ENCODE results near the gene GINS1.

The GINS1 gene

DNA sequence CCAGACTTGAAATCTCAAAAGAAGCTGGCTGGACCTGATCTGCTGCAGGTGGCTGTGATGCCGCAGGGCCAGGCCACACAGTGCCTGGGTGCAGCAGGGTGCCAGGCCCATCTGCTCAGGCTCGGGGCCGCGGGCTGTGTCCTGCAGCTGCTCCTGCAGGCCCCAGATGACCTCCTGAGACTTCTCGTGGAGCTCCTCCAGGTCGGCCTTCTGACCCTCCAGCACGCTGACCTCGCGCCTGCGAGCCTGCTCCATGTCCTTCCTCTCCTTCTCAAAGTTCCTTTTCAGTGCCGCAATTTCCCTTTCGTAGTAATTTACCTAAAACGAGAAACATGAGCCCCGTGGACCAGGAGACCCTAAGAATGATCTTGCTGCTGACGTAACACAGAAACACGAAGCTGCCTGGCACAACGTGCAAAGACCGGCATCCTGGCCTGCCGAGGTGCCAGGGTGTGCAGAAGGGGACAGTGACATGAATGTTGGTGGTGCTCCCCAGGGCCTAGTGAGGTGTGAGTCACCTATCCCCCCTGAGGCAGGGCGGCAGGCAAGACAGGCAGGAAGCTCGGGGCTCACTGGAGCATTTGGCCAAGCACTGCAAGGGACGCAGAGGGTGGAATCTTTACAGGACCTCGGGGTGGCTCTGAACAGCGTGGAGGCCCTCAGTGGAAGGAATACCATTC, 71.6 kb downstream of the GINS1 start:
- no peak for DNase-seq

DNA sequence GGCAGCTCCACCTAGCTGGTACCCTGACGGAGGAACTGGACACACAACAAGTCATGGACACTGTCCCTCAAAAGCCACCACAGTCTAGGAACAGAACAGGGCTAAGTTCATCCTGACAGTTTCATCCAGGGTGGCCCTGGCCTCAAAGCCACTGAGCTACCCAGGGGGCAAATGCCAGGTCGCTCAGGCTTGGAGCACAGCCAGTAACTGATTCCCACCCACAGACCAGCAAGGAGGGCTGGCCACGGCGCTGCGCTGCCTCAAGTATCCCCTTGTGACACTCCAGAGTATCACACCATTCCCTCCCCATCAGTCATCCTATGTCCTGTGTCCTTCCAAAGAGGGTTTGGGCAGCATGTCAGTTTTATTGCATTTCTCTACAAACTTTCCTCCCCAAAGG, 72.2 kb downstream of the GINS1 start:
- DNase-seq, result no peak

DNA sequence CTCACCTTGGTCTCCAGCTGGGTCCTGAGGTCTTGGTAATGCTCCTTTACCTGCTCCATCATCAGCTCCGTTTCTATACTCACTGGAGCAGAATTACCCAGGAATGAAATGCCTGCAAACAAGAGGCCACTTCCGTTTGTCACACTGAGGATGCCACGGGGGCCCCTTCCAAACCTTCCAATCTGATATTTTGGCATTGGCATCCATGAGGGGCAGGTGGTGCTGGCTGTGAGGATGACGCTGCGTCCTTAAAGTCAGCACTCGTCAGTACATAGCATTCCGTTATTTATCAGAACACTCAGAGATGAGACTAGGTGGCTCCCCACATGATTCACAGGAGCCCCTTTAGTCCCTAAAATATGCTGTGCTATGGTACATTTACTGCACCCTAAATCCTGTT, 72.7 kb downstream of the GINS1 start:
- DNase-seq, result no peak

DNA sequence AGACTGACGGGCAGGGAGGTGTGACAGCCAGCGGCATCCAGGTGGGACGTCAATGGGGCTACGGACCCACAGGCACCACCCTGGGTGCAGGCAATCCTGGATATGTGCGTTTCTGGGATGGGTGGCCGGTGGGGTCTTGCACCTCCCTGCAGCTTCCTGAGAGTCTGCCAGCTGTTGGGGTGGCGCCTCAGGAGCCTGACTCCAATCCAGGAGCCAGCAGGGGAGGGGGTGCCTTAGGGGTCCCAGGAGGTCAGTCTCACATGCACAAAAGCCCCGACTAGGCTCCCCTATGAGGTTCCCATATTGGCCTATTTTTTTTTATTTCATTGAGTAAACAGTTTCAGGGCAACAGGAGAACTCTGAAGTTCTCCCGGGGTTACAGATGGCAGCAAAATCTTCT, 73.3 kb downstream of the GINS1 start:
- no peak for DNase-seq

DNA sequence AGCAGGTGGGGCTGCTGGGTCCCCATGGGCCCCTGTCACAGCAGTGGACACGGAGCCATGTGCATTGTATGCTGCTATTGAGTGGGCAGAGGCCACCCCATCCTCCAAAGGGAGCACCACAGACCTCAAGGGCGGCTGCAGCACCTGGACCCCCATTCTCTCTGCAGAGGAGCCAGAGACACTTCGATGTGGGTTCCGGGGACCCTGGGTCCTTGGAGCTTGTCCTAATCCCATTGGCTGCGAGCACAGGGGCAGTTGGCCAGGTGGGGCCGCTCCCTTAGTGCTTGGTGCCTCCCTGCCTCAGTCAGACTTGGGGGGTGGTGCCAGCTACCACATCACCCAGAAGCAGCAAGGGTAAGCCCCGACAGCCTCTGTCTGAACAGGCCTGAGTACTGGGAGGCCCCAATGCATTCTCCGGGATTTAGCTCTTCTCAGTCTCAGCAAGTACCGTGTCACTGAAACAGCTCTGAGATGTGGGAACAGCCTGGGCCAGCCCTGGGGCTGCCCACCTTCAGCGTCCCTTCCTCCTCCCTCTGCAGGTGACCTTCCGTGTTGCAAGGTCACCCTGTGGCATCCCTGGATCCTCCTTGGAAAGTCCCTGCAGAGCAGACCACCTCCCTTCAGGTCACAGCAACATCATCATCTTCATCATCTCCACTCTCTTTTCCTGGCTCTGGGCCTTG, 73.9 kb downstream of the GINS1 start:
- DNase-seq, result no peak

DNA sequence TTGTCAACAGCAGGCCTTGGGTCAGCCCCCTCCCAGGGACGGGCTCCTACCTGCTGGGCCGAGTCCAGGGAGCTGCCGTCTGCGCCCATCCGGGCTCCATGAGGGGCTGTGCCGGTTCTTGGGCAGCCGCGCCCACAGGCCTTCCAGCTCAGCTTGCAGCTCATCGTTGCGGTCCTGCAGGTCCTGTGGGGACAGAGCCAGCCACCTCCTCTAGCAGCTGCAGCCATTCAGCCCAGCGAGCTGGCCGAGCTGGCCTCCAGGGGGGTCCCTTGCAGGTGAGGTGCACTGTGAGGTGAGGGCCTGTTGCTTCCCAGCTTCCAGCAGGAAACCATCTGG, 74.4 kb downstream of the GINS1 start:
- DNase-seq, result no peak

DNA sequence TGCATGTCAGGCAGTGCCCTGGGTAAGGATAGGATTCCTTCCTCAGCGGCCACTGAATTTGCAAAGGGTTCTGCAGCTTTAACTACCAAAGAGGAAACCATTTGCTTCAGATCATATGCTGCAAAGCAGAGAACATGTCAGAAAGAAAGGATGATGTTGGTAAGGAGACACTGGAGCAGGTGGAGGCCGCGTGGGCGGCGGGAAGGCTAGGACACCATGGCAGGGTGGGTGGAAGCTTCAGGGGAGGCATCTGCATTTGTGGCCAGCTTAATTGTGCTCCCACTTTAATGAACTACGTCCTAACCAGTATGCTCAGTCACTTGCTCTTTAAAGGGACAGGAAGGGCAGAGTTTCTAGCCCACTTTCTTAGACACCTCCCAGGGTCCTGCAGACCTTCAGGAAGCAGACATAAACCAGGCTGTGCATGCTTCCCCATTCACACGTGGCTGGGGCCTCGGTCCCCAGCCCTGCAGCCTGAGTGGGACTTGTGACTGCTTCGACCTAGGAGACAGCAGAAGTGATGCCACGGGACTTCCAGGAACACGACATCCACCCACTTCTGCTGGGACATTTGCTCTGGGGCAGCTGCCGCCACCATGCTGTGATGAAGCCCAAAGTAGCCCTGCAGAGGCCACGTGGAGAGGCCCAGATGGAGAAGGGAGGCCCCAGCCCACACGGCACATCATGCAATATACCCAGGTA, 76.1 kb downstream of the GINS1 start:
- DNase-seq, result no peak

DNA sequence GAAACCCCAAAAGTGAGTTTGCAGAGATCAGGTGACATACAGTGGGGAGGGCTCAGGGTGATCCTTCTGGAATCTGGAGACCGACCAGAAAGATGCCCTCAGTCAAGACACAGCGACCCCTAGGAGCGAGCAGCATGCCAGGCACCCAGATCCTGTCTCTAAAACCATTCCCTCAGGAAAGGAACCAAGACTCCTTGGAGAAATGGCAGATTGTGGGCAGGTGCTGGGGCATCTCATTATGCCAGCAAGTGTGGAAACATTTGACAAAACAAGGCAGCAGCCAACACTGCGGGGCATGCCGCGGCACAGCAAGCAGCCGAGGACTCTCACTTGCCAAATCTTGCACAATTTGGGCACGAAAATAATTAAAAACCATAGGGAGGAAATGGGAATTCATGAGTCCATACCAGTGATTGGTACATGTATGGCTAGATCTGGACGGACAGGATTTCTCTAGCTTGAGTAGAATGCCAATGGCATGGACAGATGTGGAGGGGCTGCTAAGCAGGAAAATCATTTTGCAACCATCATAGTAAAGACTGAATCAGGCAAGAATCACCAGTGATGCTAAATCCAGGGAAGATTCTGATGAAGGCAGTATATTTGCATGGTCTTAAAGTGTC, 76.9 kb downstream of the GINS1 start:
- DNase-seq, result no peak

DNA sequence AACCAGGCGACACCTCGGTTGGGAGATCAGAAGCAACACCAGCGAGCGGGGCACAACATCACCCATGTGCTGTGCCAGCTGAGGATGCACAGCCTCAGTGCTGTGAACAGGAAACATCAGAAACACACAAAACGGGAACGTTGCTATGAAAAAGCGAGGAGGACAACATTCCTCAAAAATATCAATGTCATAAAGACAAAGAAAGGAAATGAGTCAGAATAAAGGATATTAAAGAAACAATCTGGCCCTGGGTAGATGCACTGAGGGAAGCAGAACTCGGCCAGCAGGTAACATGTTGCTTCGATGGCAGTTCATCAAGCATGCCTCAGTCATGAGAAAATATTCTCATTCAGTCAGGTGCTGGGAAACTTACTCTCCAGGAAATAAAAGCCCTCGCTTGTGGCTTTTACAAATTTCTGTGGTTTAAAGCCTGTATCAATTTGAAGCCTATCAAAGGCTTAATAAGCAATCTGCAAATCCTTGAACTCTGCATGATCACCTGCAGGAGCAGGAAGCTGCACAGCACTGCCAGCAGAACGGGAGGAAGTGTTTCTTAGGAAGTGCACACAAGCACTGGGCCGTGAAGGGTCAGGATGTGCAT, 77.5 kb downstream of the GINS1 start:
- no peak for DNase-seq

DNA sequence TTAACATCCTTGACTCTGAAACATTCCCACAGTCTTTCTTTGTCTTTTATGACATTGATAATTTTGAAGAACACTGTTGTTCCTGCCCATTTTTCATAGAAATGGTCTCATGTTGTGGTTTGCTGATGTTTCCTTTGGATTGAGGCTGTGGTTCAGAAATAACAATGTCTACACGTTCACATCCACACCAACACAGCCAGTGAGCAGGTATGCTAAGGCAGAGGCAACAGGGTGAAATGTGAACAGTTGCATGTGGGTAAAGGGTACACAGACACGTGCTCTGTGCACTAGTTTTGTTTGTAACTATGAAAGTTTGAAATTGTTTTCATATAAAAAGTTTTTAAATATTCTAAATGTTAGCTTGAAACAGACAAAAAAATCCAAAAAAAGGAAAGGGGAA, 78.4 kb downstream of the GINS1 start:
- no peak for DNase-seq

DNA sequence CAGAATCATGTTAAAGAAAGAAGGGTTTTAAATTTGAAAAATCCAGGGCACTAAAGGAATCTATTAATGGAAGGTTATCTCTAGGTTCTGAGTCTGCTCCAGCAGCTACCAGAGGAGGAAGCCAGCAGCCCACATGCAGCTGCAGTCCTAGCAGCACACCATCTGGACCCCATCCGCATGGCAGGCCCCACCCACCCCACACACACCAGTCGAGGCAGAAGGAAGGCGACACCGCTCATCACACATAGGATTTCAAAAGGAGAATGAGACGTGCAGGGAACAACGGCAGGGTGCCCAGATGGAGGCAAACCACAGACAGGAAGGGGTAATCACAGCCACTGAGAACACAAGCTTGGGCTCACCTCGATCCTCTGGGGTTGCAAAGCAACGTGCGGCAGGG, 78.9 kb downstream of the GINS1 start:
- no peak for DNase-seq

DNA sequence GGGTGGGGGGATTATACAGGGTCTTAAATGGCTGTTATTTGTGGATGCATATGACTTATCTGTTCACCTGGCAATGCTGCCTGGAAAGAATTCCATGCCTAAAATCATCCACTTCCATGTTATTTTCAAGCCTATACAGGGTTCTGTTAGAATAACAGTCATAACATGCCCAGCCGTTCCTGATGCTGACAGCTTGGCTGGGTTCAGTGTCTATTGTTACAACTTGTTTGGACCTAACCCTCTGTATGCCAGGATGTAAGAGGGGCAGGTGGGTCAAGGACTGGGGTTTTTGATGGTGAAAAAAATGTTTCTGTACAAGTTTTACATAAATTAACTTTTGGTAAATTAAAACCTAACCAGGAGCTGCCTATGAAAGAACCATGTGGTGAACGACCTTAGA, 79.8 kb downstream of the GINS1 start:
- DNase-seq, result no peak

DNA sequence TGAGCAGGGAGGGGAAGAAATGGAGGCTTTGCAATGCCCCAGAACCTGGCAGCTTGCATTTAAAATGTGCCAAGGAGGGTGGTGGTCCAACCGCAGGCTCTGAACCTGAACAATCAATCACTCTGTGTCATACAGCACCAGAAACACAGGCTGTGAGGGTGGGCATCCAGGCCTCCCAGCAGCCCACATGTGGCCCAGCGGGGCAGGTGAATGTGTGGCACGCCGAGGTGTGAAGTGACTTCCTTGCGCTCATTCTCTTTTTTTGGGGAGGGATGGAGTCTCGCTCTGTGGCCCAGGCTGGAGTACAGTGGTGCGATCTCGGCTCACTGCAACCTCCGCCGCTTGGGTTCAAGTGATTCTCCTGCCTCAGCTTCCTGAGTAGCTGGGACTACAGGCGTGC, 80.5 kb downstream of the GINS1 start:
- DNase-seq, result no peak

DNA sequence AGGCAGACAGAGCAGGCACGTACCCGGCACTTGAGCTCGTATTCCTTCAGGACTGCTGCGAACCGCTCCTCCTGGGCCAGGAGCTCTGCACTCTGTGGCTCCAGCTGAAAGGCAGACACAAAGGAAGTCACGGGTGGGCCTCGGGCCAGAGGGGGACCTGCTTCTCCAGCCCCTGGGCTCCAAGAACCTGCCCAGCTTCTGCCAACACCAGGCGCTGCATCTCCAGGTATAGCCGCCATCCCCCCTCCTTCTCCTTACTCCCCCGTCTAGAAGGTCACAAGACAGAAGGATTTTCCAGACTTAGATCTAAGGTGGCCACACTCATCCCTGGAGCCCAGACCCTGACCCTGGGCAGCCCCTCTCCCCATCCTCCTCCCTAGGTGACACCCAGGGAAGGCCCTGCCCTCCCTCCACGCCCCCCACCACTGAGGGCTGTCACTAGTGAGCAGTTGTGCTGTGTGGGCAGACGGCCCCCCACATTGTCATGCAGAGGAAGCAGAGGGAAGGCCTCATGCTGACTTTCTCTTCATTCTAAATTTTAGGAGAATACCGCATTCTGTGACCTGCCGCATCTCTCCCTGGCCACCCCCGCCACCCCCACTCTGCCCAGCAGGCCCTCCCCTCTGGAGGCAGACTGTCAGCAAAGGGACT, 81.9 kb downstream of the GINS1 start:
- DNase-seq, result no peak

DNA sequence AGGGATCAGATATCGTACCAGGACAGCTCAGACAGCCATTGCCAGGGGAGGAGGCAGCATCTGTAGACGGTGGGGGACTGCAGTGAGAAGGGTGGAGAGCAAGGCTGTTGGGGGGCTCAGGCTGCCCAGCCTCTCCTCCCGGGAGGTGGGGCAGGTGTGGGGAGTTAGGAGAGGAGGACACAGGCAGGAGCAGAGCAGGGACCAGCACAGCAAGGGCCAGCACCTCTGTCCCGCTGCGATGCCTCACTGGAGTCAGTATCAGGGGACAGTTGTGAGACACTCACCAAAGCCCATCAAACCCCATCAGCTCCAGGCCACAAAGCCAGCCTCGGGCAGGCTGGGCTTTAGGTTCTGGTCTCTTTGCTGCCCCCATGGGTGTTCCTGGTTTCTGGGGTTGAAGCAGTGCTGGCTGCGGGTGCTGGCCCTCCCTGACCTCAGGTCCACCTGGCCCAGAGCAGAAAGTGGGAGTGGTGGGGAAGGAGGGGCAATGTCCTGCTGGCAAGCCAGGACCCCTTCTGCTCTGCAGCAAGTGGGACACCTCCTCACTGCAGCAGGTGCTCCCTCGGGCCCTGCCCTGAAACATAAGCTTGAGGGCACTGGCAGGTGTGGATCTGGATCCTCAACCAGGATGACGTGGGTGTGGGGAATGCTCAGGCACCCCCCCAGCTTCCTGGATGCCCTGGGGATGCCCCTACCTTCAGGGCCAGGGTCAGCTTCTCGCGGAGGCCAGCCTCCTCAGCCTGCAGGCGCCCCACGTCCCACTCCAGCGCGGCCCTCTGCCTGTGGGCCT, 83.4 kb downstream of the GINS1 start:
- no peak for DNase-seq

DNA sequence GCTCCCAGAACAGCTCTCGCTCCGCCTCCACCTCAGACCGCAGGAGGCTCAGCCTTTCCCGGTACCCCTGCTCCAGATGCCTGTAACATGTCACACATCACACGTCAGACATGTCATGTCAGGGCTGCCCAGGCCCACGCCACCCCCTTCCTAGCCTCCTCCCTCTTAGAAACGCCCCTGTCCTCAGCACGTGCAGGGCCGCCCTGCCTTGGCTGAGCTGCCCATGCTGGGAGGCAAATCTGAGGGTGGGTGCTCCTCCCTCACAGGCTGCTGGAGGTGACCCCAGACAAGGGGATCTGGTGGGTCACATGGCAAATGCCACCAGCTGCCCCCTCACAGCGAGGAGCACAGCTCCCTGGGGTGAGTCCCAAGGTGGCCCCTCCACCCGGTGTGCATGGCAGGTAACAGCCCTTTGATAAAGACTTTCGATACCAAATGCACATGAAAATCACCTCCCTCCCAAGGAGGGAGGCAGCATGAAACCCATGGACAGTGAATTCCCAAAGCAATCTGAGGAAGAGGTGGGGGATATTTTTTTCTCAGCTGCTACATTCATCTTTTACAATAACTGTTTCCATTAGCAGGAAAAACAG, 84.1 kb downstream of the GINS1 start:
- DNase-seq, result no peak

DNA sequence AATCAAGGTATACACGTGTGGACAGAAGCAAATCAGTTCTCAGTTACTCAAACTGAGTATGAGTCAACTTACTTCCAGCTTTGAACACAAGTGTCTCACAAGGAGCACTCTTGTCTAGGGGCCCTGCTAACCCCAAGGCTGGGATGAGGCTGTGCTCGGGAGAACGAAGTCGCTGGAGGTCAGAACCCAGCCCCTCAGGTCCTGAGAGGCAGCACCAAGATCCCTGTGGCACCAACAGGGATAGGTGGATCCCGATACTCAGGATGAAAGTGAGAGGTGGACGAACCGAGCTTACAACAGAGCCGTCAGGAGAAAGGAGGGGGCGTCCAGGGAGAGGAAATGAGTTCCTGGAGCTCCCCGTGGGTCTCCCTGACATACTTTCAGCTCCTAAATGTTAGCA, 85.7 kb downstream of the GINS1 start:
- DNase-seq, result no peak

DNA sequence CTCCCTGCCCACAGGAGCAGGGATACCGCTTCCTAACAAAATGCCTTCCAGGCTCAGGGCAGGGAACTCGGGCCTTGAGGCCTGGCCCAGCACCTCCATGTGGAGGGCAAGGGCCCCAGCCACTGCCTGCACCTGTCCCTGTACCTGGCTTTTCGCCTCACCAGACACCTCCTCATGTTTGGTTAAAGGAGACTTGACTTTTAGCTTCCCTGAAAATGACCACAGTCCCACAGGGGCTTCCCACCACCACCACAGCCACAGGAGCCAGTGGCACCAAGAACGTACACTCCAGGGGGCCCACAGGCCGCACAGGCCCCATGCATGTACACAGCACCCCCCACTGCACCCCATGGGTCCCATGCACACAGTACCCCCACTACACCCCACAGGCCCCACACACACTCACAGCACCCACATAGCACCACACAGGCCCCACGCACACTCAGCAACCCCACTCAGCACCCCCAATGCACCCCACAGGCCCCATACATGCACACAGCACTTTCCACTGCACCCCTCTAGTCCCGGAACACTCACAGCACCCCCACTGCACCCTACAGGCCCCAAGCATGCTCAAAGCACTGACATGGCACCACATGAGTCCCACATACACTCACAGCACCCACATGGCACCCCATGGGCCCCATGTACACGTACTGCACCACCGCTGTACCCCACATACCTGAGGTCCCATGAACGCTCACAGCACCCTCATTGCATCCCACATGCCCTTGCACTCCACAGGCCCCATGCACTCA, 86.5 kb downstream of the GINS1 start:
- no peak for DNase-seq

DNA sequence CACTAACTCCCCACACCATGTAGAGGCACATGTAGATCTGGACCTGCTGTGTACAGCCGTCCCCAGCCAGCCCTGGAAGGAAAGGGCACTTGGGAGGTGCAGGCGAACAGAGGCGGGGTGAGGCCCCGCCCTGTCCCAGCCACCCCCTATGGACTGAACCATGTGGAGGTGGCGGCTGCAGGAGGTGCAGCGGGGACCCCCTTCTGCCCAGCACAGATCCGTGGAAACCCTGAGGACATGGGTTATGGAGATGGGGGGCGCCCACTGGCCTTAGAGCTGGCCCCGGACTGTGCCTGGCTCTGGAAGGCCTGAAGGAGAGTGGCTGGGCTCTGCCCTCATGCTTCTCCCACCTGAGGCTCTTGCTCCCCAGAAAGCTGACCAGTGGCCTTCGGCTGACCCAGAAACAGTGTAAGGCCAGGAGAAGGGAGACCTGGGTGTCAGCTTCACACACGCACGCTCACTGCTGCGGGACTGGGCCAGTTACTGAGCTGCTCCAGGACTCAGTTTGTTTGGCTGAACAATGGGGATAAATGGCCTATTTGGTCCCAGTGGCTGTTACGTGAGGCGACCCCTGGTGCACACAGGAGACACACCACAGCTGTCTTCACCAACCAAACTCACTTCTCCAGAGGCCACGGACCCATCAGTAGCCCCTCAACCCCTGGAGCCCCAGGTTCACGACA, 87.2 kb downstream of the GINS1 start:
- no peak for DNase-seq

DNA sequence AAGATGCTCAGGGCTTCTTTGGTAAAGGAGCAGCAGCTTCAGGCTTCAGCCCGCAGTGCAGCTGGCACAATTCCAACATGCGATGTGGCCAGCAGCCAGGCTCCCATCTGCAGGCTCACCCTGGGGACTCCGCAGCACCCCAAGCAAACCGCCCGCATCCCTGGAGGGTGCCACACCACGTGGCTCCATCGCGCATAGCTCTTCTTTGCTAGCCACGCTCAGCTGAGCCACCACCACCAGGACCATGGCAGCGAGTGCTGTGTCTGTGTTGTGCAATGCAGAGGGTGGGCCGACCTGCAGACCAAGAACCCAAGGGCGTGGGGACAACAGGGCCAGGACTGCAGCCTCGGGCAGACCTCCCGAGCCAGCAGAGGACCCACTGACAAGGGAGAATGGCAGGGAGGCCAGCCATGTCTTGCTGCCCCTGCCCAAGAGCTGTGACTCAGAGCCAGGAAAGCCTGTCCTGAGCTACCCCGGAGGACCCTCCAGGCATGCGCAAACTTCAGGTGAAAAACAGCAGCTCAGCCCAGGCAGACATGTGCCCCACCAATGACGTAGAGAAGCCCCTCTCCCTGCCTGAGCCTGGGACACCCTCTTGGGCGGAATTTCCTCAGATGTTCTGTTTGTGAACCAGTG, 87.8 kb downstream of the GINS1 start:
- DNase-seq, result no peak

Measured in activated T-cell treated with anti-CD3 and anti-CD28 coated beads, Interleukin-2, amount 50 U/mL, for 1 hour (primary cell).